ENCODE measurements around the gene ZSCAN25. TPM values are rescaled to one million over a fixed set of nuclear protein-coding genes. Genes with fewer than 3 reads are reported as not detected.
"Not testable (repeated sequence)": the region's sequence is repeated elsewhere in the genome, so short reads cannot be mapped to it uniquely, and the experiment has no call there.

ZSCAN25 gene
- polyA plus RNA-seq, 5 donors: 16.3 to 22.4 (median 20.8) TPM

- no peak for DNase-seq
Observed at GRCh38 chr7:99643464-99643863, 26.7 kb downstream of the ZSCAN25 start.

GRCh38 chr7:99644431-99644830 is 27.7 kb downstream of the ZSCAN25 start:
- no peak for DNase-seq

- DNase-seq: no peak
Observed at GRCh38 chr7:99645590-99645989, 28.8 kb downstream of the ZSCAN25 start.

GRCh38 chr7:99648843-99649242 is 32.1 kb downstream of the ZSCAN25 start:
- no peak for DNase-seq

GRCh38 chr7:99651290-99651689 is 34.5 kb downstream of the ZSCAN25 start:
- no peak for DNase-seq

- no peak for DNase-seq
Observed at GRCh38 chr7:99652671-99653070, 35.9 kb downstream of the ZSCAN25 start.

GRCh38 chr7:99653269-99653668 is 36.5 kb downstream of the ZSCAN25 start:
- DNase-seq: not testable (repeated sequence)

GRCh38 chr7:99653754-99654153 is 37.0 kb downstream of the ZSCAN25 start:
- no peak for DNase-seq

GRCh38 chr7:99654626-99655025 is 37.9 kb downstream of the ZSCAN25 start:
- DNase-seq: not testable (repeated sequence)

- not testable (repeated sequence) for DNase-seq
Observed at GRCh38 chr7:99657879-99658278, 41.1 kb downstream of the ZSCAN25 start.

- DNase-seq: no peak
Observed at GRCh38 chr7:99665312-99666012, 48.7 kb downstream of the ZSCAN25 start.

GRCh38 chr7:99666013-99666395 is 49.3 kb downstream of the ZSCAN25 start:
- DNase-seq: no peak

- DNase-seq: no peak
Observed at GRCh38 chr7:99667179-99667578, 50.4 kb downstream of the ZSCAN25 start.

- no peak for DNase-seq
Observed at GRCh38 chr7:99668541-99668940, 51.8 kb downstream of the ZSCAN25 start.

- DNase-seq: no peak
Observed at GRCh38 chr7:99669782-99670181, 53.0 kb downstream of the ZSCAN25 start.

- no peak for DNase-seq
Observed at GRCh38 chr7:99672573-99672972, 55.8 kb downstream of the ZSCAN25 start.

GRCh38 chr7:99674995-99675742 is 58.4 kb downstream of the ZSCAN25 start:
- no peak for DNase-seq

- DNase-seq: no peak
Observed at GRCh38 chr7:99677013-99677647, 60.4 kb downstream of the ZSCAN25 start.

- DNase-seq: no peak
Observed at GRCh38 chr7:99677648-99678045, 60.9 kb downstream of the ZSCAN25 start.

GRCh38 chr7:99679032-99679399 is 62.3 kb downstream of the ZSCAN25 start:
- no peak for DNase-seq

GRCh38 chr7:99679400-99680191 is 62.9 kb downstream of the ZSCAN25 start, which contains the start of gene CYP3A5:
Gene CYP3A5, minus strand, starts transcription at chr7:99679996. Its CDS starts 100 bp downstream, at chr7:99679896.
- DNase-seq: peak; percentile 66 to 78

Data from right lung (tissue), 5 donors.